Endothelial cell of umbilical vein (primary cell): ENCODE results near the gene STAC2. TPM values are rescaled to one million over a fixed set of nuclear protein-coding genes. Genes with fewer than 3 reads are reported as not detected.
"Not testable (repeated sequence)": the region's sequence is repeated elsewhere in the genome, so short reads cannot be mapped to it uniquely, and the experiment has no call there.

Source experiments
- BruUV-seq: library from RNA; stranded (reverse); fragments of 400-500 nt; replicated peaks from 2 replicates; lab custom pipeline; 2021; lab: Mats Ljungman, UMichigan
- CTCF ChIA-PET: fragments of 300-600, 350-600 bp; sonication (Branson Sonifier 250); formaldehyde crosslinking; loops from one replicate; lab custom pipeline; 2021; ENCODE audit warnings: antibody characterized with exemption, inconsistent platforms; lab: Charles Lee
- POLR2A ChIA-PET: fragments of 300-600, 350-600 bp; sonication (Branson Sonifier 250); formaldehyde crosslinking; loops from one replicate; lab custom pipeline; 2021; ENCODE audit warnings: antibody characterized with exemption, inconsistent platforms; lab: Charles Lee
- DNase-seq: peaks from one replicate; pipeline ENCODE4 v3.0.0-alpha.2; 2011; ENCODE audit warnings: low read depth, low spot score
- FAIRE-seq: peaks from 2 replicates; lab custom pipeline; 2011; peaks lifted over from hg19 to GRCh38; lab: Jason Lieb, UNC
- H2AFZ ChIP-seq: 2 replicates; pipeline ENCODE4 v1.6.0; 2012; ENCODE audit warnings: low read depth, low read length, control low read depth, inconsistent platforms
- H3K27ac ChIP-seq: 2 replicates; pipeline ENCODE4 v1.5.1; 2011; ENCODE audit warnings: low read depth, mild to moderate bottlenecking, control low read depth, low read length, moderate library complexity; ENCODE audit not compliant: insufficient read depth
- H3K27me3 ChIP-seq, 2 experiments: 2 replicates each; pipeline versions ENCODE4 v1.6.0 to v1.6.1; 2011; ENCODE audit warnings: low read length in 2 of 2, mixed read lengths in 1 of 2; ENCODE audit not compliant: control insufficient read depth in 2 of 2, insufficient read depth in 2 of 2
- H3K36me3 ChIP-seq, 2 experiments: 2 replicates in 1 of 2; 3 replicates in 1 of 2; pipeline ENCODE4 v1.5.1; 2011; ENCODE audit warnings: low read length in 2 of 2, mild to moderate bottlenecking in 1 of 2, moderate library complexity in 1 of 2; ENCODE audit not compliant: control insufficient read depth in 2 of 2, insufficient read depth in 2 of 2; ENCODE audit errors: extremely low read depth in 1 of 2
- H3K4me1 ChIP-seq: 3 replicates; pipeline ENCODE4 v1.5.1; 2011; ENCODE audit warnings: mild to moderate bottlenecking, low read length; ENCODE audit not compliant: control insufficient read depth, insufficient read depth; ENCODE audit errors: extremely low read depth
- H3K4me2 ChIP-seq: 2 replicates; pipeline ENCODE4 v1.6.1; 2011; ENCODE audit warnings: low read length, control low read depth, mixed read lengths; ENCODE audit not compliant: insufficient read depth
- H3K4me3 ChIP-seq, 3 experiments: fragments of 200-600 bp in 1 of 3; sonication (generic), shearing (Covaris generic) in 1 of 3; replicated peaks in 1 of 3; 2 replicates each; pipeline ENCODE4 v1.5.1; 2011 to 2016; ENCODE audit warnings: control low read depth in 3 of 3, low read length in 3 of 3, mild to moderate bottlenecking in 2 of 3, inconsistent platforms in 1 of 3, low read depth in 1 of 3, moderate library complexity in 1 of 3; ENCODE audit not compliant: insufficient read depth in 1 of 3
- H3K79me2 ChIP-seq: 2 replicates; pipeline ENCODE4 v1.6.0; 2012; ENCODE audit warnings: low read length, inconsistent platforms; ENCODE audit not compliant: control insufficient read depth, insufficient read depth
- H3K9ac ChIP-seq: replicated peaks from 2 replicates; pipeline ENCODE3; 2011; ENCODE audit warnings: low read length, control low read depth; ENCODE audit not compliant: insufficient read depth; ENCODE audit errors: extremely low read depth
- H3K9me1 ChIP-seq: replicated peaks from 3 replicates; pipeline ENCODE4 v1.6.0; 2011; ENCODE audit warnings: mild to moderate bottlenecking, low read length; ENCODE audit not compliant: control insufficient read depth, insufficient read depth; ENCODE audit errors: extremely low read depth
- H3K9me3 ChIP-seq: replicated peaks from 2 replicates; pipeline ENCODE4 v1.5.1; 2012; ENCODE audit warnings: low read length, inconsistent platforms; ENCODE audit not compliant: control insufficient read depth, insufficient read depth
- H4K20me1 ChIP-seq: replicated peaks from 2 replicates; pipeline ENCODE3; 2011; ENCODE audit warnings: mild to moderate bottlenecking, low read length; ENCODE audit not compliant: control insufficient read depth, insufficient read depth; ENCODE audit errors: extremely low read depth
- CTCF ChIP-seq, 2 donors: IDR thresholded peaks; 1 replicate in 1 of 2; 2 replicates in 1 of 2; pipeline ENCODE4 v1.5.1; 2011; ENCODE audit warnings: low read length in 2 of 2, mild to moderate bottlenecking in 2 of 2, moderate library complexity in 2 of 2, control low read depth in 1 of 2, inconsistent platforms in 1 of 2, low read depth in 1 of 2; ENCODE audit not compliant: insufficient read depth in 1 of 2; ENCODE audit errors: extremely low read depth in 1 of 2
- JUN ChIP-seq: IDR thresholded peaks from 2 replicates; pipeline ENCODE4 v1.6.1; 2011; ENCODE audit warnings: borderline replicate concordance, low read depth; ENCODE audit not compliant: insufficient read length, insufficient read depth
- MYC ChIP-seq: IDR thresholded peaks from one replicate; pipeline ENCODE4 v1.6.1; 2011; ENCODE audit warnings: mild to moderate bottlenecking, low read depth, low read length
- POLR2A ChIP-seq: IDR thresholded peaks from 2 replicates; pipeline ENCODE4 v1.6.1; 2012; ENCODE audit warnings: low read depth, mild to moderate bottlenecking, control low read depth, low read length
- POLR2AphosphoS5 ChIP-seq: IDR thresholded peaks from 2 replicates; pipeline ENCODE4 v1.6.1; 2012; ENCODE audit warnings: low read depth, mild to moderate bottlenecking, control low read depth, low read length, moderate library complexity; ENCODE audit not compliant: insufficient read depth
- dilution Hi-C: fragments of 300-500 bp; cut with MboI; formaldehyde crosslinking; loops from one replicate; pipeline ENCODE4 v1.15.0; 2019; ENCODE audit warnings: low sequenced_read_pairs; ENCODE audit not compliant: extremely low pct_ligation_motif_present
- intact Hi-C: fragments of 100-400 bp; cut with micrococcal nuclease; formaldehyde crosslinking; loops from one replicate; pipeline ENCODE4 v1.10.0; 2022
- polyA plus RNA-seq, 4 experiments: library from polyadenylated mRNA; depleted of rRNA in 3 of 4; stranded (reverse) in 3 of 4; unstranded in 1 of 4; fragments of >200 nt; gene quantifications; 2 replicates each; pipeline versions ENCODE4 v1.2.1 to v1.2.3, GENCODE V29; 2011 to 2012; ENCODE audit warnings: missing spikeins in 1 of 4
- total RNA-seq: library from RNA; stranded (reverse); gene quantifications from 2 replicates; pipeline ENCODE4 v1.2.3, GENCODE V29; 2021

The STAC2 gene
- total and polyA plus RNA-seq, 2 donors (not counting 3 experiments of a cell fraction or from before 2014, with no cell fraction given): not detected

GRCh38 chr17:39169101-39169500, 56.6 kb downstream of the STAC2 start:
- peaks cover 5% of the 10 kb centered on the region for H3K4me1 ChIP-seq
- no peaks in the 10 kb centered on the region for H3K79me2 ChIP-seq
- no peak overlapping the region for H3K9ac ChIP-seq
- intact Hi-C loops: no loop called here
- no peak for TF ChIP-seq POLR2AphosphoS5
- no peak for TF ChIP-seq POLR2A
- TF ChIP-seq MYC: no peak
- TF ChIP-seq JUN: no peak
- no peak for TF ChIP-seq CTCF (IDR thresholded peaks at IDR 0.05; ENCODE audit: extremely low read depth in 1 of 2, insufficient read depth in 1 of 2, low read depth in 1 of 2, low read length in 2 of 2)
- no peak overlapping the region for H3K27ac ChIP-seq
- DNase-seq (no peak), FAIRE-seq (no peak)
- no peaks in the 10 kb centered on the region for H3K36me3 ChIP-seq
- H3K4me2 ChIP-seq: no peak overlapping the region
- H4K20me1 ChIP-seq: no peaks in the 10 kb centered on the region
- BruUV-seq: no TSS peak
- no peaks in the 10 kb centered on the region for H3K9me1 ChIP-seq
- H2AFZ ChIP-seq: no peak overlapping the region
- H3K4me3 ChIP-seq: no peak overlapping the region
- peaks cover 22 to 27% of the 10 kb centered on the region in 2 experiments for H3K27me3 ChIP-seq
- ChIA-PET CTCF (interaction anchor here (1.2 to 6.0 kb wide), 4 partner anchors 10 to 186 kb away, joined by 3 to 57 read pairs (median 7); partner anchors contain the start of gene PLXDC1), POLR2A (no interaction called here)
- H3K9me3 ChIP-seq: no peaks in the 10 kb centered on the region
- dilution Hi-C loops: no loop called here

GRCh38 chr17:39168503-39168902, 57.2 kb downstream of the STAC2 start:
- H3K4me3 ChIP-seq, H3K9ac ChIP-seq, H3K4me2 ChIP-seq, H2AFZ ChIP-seq, POLR2A ChIA-PET, H3K4me1 ChIP-seq, H3K79me2 ChIP-seq, BruUV-seq, intact Hi-C loops, FAIRE-seq, H3K36me3 ChIP-seq, H3K9me3 ChIP-seq, H3K9me1 ChIP-seq, DNase-seq, dilution Hi-C loops, H4K20me1 ChIP-seq, H3K27ac ChIP-seq: not testable (repeated sequence)
- CTCF ChIA-PET: interaction anchor here (1.2 to 6.0 kb wide), 4 partner anchors 11 to 185 kb away, joined by 4 to 57 read pairs (median 7); partner anchors contain the start of gene PLXDC1
- peaks cover 22 to 27% of the 10 kb centered on the region in 2 experiments for H3K27me3 ChIP-seq
